Activated CD8-positive, alpha-beta memory T cell treated with anti-CD3 and anti-CD28 coated beads for 48 hours (primary cell): ENCODE results near the gene PJA1.

Source experiments
- DNase-seq, 3 experiments: peaks; one replicate each; pipeline ENCODE4 v3.0.0-alpha.2; 2020; ENCODE audit warnings: low read depth in 2 of 3, low spot score in 2 of 3

Gene PJA1

DNA sequence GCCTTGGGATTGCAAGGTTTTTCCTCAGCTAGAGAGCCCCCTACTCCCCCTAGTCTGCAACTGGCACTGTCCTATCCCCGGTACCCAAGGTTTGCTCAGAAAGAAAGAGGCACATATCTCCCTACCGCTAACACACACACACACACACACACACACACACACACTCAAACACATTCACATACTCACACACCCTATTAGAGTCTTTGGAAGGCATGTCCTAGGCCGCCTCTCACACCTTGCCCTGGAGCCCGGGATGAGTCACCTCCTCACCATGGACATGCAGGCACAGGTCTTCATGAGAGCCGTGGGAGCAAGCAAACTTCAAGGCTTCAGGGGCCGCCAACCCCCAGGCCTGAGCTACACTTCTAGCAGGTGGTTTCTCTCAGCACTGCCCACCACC is 49.2 kb downstream of the PJA1 start:
- DNase-seq = no peak

DNA sequence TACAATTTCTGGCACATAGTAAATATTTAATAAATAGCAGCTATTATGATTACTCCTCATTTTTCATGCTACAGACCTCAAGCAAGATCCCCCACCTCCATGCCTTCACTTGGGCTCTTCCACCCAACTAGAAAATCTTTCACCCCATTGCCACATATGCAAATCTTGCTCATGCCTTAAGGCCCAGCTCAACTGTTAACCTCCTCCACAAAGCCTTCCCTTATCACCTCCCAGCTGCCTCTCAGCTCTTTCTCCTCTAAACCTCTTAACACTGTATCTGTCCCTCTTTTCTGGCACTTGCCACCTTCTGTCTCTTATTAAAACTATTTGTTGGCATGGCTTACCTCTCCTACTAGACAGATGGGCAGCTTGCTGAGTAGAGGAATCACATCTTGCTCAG is 51.5 kb downstream of the PJA1 start:
- DNase-seq = no peak
